ENCODE data around the gene MBTPS2. TPM values are rescaled to one million over a fixed set of nuclear protein-coding genes. Genes with fewer than 3 reads are reported as not detected.
"Not testable (repeated sequence)": the region's sequence is repeated elsewhere in the genome, so short reads cannot be mapped to it uniquely, and the experiment has no call there.

MBTPS2 gene
- total and polyA plus RNA-seq, 8 donors, result 14.5 to 26.5 (median 23.1) TPM

DNA sequence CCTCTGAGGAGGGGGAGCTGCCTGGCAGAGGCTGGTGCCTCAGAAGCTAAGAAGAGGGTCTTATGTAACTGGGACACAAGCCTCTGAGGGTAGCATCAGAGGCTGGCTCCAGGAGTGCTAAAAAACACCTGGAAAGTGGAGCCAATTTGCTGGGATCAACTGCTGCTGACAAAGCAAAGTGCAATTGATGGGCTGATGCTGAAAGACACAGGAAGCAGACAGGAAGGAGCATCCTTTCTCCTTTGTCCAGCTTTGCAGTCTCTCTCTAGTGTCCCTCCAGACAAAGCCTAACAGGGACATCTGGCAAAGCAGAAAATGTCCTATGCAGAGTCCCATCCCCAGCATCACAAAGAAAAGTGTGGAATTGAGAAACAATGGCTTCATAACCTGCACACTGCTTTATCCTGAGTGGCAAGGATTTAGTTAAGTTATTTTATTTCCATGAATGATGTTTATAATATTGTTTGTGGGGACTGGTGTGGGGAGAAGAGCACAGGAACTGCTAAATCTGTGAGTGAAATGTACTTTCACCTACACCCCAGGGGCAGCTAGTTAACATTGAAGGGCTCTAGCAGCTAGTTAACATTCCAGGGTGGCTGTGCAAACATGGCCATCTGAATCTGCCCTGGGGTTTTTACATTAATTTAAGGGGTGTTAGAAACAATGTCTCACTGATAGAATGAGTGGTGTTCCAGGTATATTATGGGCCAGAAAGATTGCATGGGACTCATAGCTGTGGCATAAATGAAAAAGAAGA, 25.6 kb upstream of the MBTPS2 start:
- Histone ChIP-seq H3K27ac (no peak overlapping the region), H3K36me3 (no peaks in the 10 kb centered on the region), H3K4me1 (no peaks in the 10 kb centered on the region), H3K27me3 (no peaks in the 10 kb centered on the region), H3K4me3 (no peak overlapping the region), H3K9me3 (no peaks in the 10 kb centered on the region)
- TF ChIP-seq, protein P1, sequence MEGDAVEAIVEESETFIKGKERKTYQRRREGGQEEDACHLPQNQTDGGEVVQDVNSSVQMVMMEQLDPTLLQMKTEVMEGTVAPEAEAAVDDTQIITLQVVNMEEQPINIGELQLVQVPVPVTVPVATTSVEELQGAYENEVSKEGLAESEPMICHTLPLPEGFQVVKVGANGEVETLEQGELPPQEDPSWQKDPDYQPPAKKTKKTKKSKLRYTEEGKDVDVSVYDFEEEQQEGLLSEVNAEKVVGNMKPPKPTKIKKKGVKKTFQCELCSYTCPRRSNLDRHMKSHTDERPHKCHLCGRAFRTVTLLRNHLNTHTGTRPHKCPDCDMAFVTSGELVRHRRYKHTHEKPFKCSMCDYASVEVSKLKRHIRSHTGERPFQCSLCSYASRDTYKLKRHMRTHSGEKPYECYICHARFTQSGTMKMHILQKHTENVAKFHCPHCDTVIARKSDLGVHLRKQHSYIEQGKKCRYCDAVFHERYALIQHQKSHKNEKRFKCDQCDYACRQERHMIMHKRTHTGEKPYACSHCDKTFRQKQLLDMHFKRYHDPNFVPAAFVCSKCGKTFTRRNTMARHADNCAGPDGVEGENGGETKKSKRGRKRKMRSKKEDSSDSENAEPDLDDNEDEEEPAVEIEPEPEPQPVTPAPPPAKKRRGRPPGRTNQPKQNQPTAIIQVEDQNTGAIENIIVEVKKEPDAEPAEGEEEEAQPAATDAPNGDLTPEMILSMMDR (IDR thresholded peaks at IDR 0.05), result no peak
- no peak for DNase-seq
- ATAC-seq, result peak; percentile 26
- intact Hi-C loops (cut with DNase I), result no loop called here

DNA sequence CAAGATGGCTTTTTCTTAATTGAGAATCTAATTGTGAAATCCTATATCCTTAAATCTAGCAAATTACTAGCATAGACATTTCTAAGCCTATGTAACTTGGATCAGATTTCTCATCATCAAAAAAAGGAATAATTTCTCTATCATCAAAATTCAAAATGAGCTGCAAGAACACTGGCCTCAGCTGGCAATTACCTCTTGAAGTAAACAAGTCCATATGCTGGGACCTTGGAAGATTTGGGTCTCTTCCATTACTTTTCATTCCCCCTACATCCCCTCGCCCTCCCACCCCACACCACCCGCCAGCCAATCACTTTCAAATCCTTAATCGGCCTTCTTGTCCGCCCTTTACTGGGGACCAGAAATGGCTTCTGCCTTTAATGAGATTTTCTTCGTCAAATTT, 23.3 kb upstream of the MBTPS2 start:
- ATAC-seq, result no peak
- Histone ChIP-seq H3K4me1 (no peaks in the 10 kb centered on the region), H3K36me3 (no peaks in the 10 kb centered on the region), H3K4me3 (no peak overlapping the region), H3K27me3 (no peaks in the 10 kb centered on the region), H3K27ac (no peak overlapping the region), H3K9me3 (no peaks in the 10 kb centered on the region)
- TF ChIP-seq, protein P1 (IDR thresholded peaks at IDR 0.05), result no peak
- peak in 2 of 4 donors; percentile 73 to 81 for DNase-seq
- intact Hi-C loops (cut with DNase I), result no loop called here

DNA sequence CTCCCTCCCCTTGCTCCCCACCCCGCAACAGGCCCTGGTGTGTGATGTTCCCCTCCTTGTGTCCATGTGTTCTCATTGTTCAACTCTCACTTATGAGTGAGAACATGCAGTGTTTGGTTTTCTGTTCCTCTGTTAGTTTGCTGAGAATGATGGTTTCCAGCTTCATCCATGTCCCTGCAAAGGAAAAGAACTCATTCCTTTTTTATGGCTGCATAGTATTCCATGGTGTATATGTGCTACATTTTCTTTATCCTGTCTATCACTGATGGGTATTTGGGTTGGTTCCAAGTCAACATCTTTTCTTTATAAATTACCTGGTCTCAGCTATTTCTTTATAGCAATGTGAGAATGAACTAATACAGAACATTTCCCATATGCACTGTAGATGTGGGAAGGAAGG, 19.2 kb upstream of the MBTPS2 start:
- H3K27ac ChIP-seq; H3K9me3 ChIP-seq; H3K4me1 ChIP-seq; ATAC-seq; intact Hi-C loops (cut with DNase I); DNase-seq; H3K36me3 ChIP-seq; H3K27me3 ChIP-seq; H3K4me3 ChIP-seq: not testable (repeated sequence)

DNA sequence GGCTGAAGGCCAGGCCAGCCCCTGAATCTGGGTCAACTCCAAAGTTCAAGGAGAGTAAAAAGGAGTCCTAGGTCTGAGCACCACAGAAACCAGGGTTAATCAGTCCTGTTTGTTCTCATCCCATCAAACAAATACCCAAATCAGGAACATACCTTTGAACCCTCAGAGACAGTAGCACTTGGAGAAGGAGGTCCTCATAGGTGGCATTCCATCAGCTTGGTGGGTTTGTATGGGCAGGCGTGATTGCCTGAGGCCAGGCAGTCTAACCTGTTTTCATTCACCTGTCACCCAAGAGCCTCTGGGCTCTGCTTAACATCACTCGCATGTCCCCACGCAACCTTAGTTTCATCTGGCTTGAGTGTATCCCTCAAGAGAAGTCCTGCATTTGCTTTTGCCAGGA, 17.5 kb upstream of the MBTPS2 start:
- Histone ChIP-seq H3K4me3 (no peak overlapping the region), H3K27me3 (no peaks in the 10 kb centered on the region), H3K27ac (no peak overlapping the region), H3K36me3 (no peaks in the 10 kb centered on the region), H3K9me3 (no peaks in the 10 kb centered on the region), H3K4me1 (no peaks in the 10 kb centered on the region)
- TF ChIP-seq, protein P1 (IDR thresholded peaks at IDR 0.05), result no peak
- no peak for ATAC-seq
- DNase-seq, result no peak
- intact Hi-C loops (cut with DNase I), result no loop called here

DNA sequence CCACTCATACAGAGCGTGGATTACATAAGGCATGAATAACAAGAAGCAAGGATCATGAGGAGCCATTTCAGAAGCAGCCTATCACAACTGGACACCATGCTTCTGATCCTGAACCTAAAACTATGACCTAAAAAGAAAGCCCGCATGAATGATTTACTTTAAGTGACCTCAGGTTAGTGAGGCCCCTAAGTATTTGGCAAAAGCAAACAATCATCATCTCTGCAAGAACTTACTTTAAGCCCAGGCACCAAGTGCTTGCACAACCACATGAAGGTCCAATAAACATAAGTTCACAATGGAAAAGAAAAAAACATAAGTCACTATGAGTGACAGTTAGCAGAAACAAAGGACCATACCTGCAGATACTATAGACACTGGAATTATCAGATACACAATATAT, 7.9 kb upstream of the MBTPS2 start:
- H3K27me3 ChIP-seq, result no peaks in the 10 kb centered on the region
- H3K36me3 ChIP-seq, result no peaks in the 10 kb centered on the region
- TF ChIP-seq, protein P1 (IDR thresholded peaks at IDR 0.05), result no peak
- no peak overlapping the region for H3K4me3 ChIP-seq
- ATAC-seq (peak; percentile 31), DNase-seq (no peak)
- no peaks in the 10 kb centered on the region for H3K4me1 ChIP-seq
- H3K27ac ChIP-seq, result no peak overlapping the region
- H3K9me3 ChIP-seq, result no peaks in the 10 kb centered on the region
- intact Hi-C loops (cut with DNase I), result no loop called here

DNA sequence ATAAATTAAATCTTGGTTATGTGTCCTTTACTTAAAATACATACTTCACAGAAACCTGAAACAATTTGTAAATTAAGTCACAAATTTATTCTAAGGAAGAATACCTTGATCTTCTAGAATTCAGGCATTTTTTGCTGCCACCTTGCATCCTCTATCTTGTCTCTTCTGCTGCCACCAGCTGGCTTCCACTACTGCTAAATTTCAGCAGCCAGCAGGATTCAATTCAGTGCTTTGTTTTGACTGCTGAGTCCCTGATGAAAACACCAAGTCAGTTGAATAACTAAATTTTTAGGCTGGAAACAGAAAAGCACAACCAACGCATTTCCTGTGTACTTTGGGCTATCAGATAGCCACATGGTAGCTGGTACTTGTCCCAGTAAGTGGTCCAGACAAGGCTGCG, 2.4 kb upstream of the MBTPS2 start:
- no peak overlapping the region for H3K4me3 ChIP-seq
- no peaks in the 10 kb centered on the region for H3K9me3 ChIP-seq
- no peak overlapping the region for H3K27ac ChIP-seq
- ATAC-seq (no peak), DNase-seq (no peak)
- H3K27me3 ChIP-seq, result no peaks in the 10 kb centered on the region
- intact Hi-C loops (cut with DNase I), result no loop called here
- H3K36me3 ChIP-seq, result no peaks in the 10 kb centered on the region
- TF ChIP-seq, protein P1 (IDR thresholded peaks at IDR 0.05), result no peak
- no peaks in the 10 kb centered on the region for H3K4me1 ChIP-seq

Measured in left lung (tissue), 10 donors.